Uterus (tissue), 4 donors: Measurements from ENCODE around the gene ZNF469. TPM values are rescaled to one million over a fixed set of nuclear protein-coding genes. Genes with fewer than 3 reads are reported as not detected.
"Not testable (repeated sequence)": the region's sequence is repeated elsewhere in the genome, so short reads cannot be mapped to it uniquely, and the experiment has no call there.

Experiments
- DNase-seq, 2 donors: peaks; one replicate each; pipeline ENCODE4 v3.0.0-alpha.2; 2019 to 2020
- H3K27ac ChIP-seq, 2 donors: fragments of 200-600 bp; sonication (generic); 1 replicate in 1 of 2; 2 replicates in 1 of 2; pipeline ENCODE4 v1.5.1; 2016 to 2018
- H3K27me3 ChIP-seq, 2 donors: fragments of 200-600 bp; sonication (generic); one replicate each; pipeline ENCODE4 v1.5.1; 2018 to 2019; ENCODE audit warnings: control low read depth in 1 of 2
- H3K36me3 ChIP-seq, 2 donors: fragments of 200-600 bp; sonication (generic); one replicate each; pipeline ENCODE4 v1.5.1; 2019; ENCODE audit warnings: control low read depth in 1 of 2
- H3K4me1 ChIP-seq, 2 donors: fragments of 200-600 bp; sonication (generic); one replicate each; pipeline ENCODE4 v1.5.1; 2018 to 2019; ENCODE audit warnings: control low read depth in 1 of 2
- H3K4me3 ChIP-seq, 2 donors: fragments of 200-600 bp; sonication (generic); 1 replicate in 1 of 2; 2 replicates in 1 of 2; pipeline ENCODE4 v1.5.1; 2018 to 2019; ENCODE audit warnings: mild to moderate bottlenecking in 1 of 2
- H3K9me3 ChIP-seq, 2 donors: fragments of 200-600 bp; sonication (generic); one replicate each; pipeline ENCODE4 v1.5.1; 2019; ENCODE audit warnings: control low read depth in 1 of 2
- POLR2A ChIP-seq, 2 donors: fragments of 450-650 bp; IDR thresholded peaks; one replicate each; pipeline ENCODE4 v1.6.1; 2016; ENCODE audit warnings: antibody characterized with exemption in 2 of 2, mild to moderate bottlenecking in 1 of 2, moderate library complexity in 1 of 2
- intact Hi-C: fragments of 100-400 bp; cut with DNase I; formaldehyde crosslinking; loops from one replicate; pipeline ENCODE4 v1.15.1; 2023; ENCODE audit warnings: low total_unique reads
- total RNA-seq, 4 donors: library from RNA; depleted of rRNA in 3 of 4; stranded (reverse); fragments of >200 nt in 3 of 4; gene quantifications; one replicate each; pipeline versions ENCODE4 v1.1.0 to v1.2.4, GENCODE V29; 2014 to 2023
- TF ChIP-seq, protein P1 (sequence below), 4 experiments: fragments of 200-600 bp in 2 of 4; fragments of 450-650 bp in 2 of 4; sonication (generic) in 2 of 4; IDR thresholded peaks; one replicate each; pipeline ENCODE4 v1.5.1; 2016 to 2019; ENCODE audit warnings: antibody characterized with exemption in 4 of 4, mild to moderate bottlenecking in 2 of 4, moderate library complexity in 1 of 4
- donor health status: DM: yes; HTN: yes; CAD: no.

The ZNF469 gene
- total RNA-seq, 4 donors from 2014 or later, result 0.51 to 7.9 (median 2.8) TPM; not detected in 1

DNA sequence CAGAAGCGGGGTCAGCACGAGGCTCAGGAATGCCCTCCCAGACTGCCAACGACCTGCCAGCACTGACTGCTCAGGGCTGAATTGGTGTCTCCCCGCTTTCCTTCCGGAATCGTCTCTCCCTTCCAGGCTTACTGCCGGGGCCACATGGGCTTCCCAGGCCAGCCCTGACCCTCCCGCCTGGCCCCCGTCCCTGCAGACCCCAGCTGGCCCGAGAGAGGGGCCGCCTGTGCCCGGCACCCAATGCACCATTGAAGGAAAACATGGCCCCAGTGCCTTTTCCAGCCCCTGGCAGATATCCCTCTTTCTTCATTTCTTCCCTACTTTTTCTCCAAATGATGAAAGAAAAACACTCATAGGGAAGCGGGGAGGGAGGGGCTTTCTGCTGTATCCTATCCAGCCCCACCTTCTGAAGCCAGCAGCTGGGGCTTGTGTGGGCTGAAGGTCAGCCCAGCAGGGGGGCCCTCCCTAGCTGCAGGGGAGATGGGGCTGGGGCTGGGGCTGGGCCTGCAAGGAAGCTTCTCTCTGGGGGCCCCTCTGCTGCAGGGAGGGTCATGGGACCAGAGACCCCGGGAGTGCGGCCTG is 25.9 kb downstream of the ZNF469 start:
- Histone ChIP-seq H3K27me3 (no peaks in the 10 kb centered on the region), H3K36me3 (no peaks in the 10 kb centered on the region), H3K4me3 (no peak overlapping the region), H3K9me3 (no peaks in the 10 kb centered on the region), H3K27ac (no peak overlapping the region), H3K4me1 (peaks cover 0 to 4% of the 10 kb centered on the region in 2 donors)
- intact Hi-C loops, result no loop called here
- no peak for DNase-seq
- no peak for TF ChIP-seq POLR2A (IDR thresholded peaks at IDR 0.05)
- TF ChIP-seq, protein P1, sequence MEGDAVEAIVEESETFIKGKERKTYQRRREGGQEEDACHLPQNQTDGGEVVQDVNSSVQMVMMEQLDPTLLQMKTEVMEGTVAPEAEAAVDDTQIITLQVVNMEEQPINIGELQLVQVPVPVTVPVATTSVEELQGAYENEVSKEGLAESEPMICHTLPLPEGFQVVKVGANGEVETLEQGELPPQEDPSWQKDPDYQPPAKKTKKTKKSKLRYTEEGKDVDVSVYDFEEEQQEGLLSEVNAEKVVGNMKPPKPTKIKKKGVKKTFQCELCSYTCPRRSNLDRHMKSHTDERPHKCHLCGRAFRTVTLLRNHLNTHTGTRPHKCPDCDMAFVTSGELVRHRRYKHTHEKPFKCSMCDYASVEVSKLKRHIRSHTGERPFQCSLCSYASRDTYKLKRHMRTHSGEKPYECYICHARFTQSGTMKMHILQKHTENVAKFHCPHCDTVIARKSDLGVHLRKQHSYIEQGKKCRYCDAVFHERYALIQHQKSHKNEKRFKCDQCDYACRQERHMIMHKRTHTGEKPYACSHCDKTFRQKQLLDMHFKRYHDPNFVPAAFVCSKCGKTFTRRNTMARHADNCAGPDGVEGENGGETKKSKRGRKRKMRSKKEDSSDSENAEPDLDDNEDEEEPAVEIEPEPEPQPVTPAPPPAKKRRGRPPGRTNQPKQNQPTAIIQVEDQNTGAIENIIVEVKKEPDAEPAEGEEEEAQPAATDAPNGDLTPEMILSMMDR (IDR thresholded peaks at IDR 0.05), result no peak

DNA sequence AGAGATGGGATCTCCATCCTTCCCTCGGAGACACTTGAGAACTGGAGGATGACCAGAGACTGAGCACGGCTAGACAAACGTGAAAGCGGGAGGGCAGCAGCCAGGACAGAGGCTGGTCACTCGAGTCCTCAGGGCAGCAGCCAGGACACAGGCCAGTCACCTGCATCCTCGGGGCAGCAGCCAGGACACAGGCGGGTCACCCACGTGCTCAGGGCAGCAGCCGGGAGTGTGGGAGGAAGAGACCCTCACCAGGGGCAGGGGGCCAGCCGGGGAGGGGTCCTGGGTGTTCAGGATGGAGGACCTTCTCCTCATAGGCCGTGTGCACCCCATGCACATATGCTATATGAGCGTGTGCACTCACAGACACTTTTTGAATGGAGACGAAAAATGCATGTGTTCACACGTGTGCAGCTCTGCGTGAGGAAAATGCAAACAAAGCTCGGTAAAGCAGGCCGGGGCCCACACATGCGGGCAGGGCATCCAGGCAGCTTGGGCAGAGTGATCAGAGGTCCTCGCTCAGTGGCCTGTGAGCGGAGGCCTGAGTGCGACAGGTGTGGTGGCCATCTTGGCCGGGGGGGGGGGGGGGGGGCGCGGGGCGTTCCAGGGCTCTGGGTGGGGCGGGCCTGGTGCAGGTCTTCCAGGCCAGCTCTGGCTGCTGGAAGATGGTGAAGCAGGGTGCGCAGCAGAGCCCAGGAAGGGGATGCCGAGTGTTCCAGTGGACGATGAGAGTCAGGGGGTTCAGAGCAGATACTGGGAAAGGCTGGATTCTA is 26.7 kb downstream of the ZNF469 start:
- H3K27ac ChIP-seq, result no peak overlapping the region
- no peaks in the 10 kb centered on the region for H3K9me3 ChIP-seq
- H3K4me3 ChIP-seq, result no peak overlapping the region
- intact Hi-C loops, result no loop called here
- H3K36me3 ChIP-seq, result no peaks in the 10 kb centered on the region
- TF ChIP-seq, protein P1 (IDR thresholded peaks at IDR 0.05), result no peak
- no peak for TF ChIP-seq POLR2A (IDR thresholded peaks at IDR 0.05)
- peaks cover 0 to 4% of the 10 kb centered on the region in 2 donors for H3K4me1 ChIP-seq
- no peaks in the 10 kb centered on the region for H3K27me3 ChIP-seq
- no peak for DNase-seq

DNA sequence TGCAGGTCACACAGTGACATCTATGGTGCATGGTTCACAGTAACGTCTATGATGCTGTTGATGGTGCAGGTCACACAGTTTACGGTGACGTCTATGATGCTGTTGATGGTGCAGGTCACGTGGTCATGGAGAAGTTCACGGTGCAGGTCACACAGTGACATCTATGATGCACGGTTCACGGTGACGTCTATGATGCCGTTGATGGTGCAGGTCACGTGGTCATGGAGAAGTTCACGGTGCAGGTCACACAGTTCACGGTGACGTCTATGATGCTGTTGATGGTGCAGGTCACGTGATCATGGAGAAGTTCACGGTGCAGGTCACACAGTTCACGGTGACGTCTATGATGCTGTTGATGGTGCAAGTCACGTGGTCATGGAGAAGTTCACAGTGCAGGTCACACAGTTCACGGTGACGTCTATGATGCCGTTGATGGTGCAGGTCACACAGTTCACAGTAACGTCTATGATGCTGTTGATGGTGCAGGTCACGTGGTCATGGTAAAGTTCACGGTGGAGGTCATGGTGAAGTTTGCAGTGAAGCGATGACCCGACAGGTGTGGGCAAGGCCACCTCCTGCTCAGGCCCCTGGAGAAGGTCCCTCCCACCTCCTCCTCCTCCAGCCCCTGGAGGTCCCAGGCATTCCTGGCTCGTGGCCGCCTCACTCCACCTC is 27.7 kb downstream of the ZNF469 start:
- H3K27ac ChIP-seq, DNase-seq, H3K9me3 ChIP-seq, H3K36me3 ChIP-seq, H3K4me1 ChIP-seq, H3K27me3 ChIP-seq, H3K4me3 ChIP-seq, intact Hi-C loops: not testable (repeated sequence)

DNA sequence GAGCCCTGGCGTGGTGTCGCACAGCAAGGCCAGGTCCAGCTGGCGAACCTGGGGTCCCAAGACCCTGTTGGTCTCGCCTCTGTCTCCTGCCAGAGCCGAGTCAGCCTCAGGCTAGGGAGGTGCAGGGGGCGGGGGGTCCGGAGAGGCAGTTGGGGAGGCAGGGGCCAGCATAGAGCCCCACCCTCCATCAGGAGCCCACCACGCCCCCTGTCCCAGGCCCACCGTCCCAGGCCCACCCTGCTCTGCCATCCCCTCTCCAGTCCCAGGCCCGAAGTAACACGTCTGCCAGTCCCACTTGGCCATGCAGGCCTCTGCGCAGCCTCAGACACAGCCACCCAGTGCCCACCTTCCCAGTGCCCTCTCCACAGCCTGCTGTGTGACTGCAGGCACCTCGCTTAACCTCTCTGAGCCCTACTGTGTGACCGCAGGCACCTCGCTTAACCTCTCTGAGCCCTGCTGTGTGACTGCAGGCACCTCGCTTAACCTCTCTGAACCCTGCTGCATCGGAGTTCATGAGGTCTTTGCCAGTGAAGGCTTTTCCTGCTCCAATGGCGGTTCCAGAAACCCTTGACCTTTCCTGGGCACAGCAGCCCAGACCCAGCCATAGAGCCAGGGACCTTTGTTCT is 29.3 kb downstream of the ZNF469 start:
- intact Hi-C loops, result no loop called here
- Histone ChIP-seq H3K27ac (no peak overlapping the region), H3K4me3 (no peak overlapping the region), H3K9me3 (no peaks in the 10 kb centered on the region), H3K4me1 (no peaks in the 10 kb centered on the region), H3K36me3 (no peaks in the 10 kb centered on the region), H3K27me3 (no peaks in the 10 kb centered on the region)
- TF ChIP-seq POLR2A (IDR thresholded peaks at IDR 0.05), result no peak
- TF ChIP-seq, protein P1 (IDR thresholded peaks at IDR 0.05), result no peak
- no peak for DNase-seq

DNA sequence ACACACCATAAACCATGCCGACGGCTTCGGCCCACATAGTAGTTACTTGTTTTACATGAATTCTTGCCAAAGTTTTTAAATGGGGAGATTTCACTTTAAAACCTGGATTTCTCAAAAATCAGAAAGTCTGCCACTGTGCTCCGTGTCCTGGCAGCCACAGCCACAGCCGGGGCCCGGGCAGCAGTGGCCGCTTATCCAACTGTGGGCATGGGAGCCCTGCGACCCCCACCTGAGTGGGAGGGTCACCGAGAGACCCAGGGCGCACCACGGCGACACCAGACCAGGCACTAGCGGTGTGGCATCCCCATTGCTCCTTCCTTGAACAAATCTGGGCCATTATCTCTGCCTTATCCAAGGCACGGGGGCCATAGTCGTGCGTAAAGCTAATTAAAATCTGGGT is 30.0 kb downstream of the ZNF469 start:
- Histone ChIP-seq H3K9me3 (no peaks in the 10 kb centered on the region), H3K36me3 (no peaks in the 10 kb centered on the region), H3K27me3 (no peaks in the 10 kb centered on the region), H3K4me3 (no peak overlapping the region), H3K4me1 (no peaks in the 10 kb centered on the region), H3K27ac (no peak overlapping the region)
- DNase-seq, result no peak
- intact Hi-C loops, result no loop called here
- TF ChIP-seq, protein P1 (IDR thresholded peaks at IDR 0.05), result no peak
- no peak for TF ChIP-seq POLR2A (IDR thresholded peaks at IDR 0.05)
